Measurements from ENCODE around the gene CASK.

DNA sequence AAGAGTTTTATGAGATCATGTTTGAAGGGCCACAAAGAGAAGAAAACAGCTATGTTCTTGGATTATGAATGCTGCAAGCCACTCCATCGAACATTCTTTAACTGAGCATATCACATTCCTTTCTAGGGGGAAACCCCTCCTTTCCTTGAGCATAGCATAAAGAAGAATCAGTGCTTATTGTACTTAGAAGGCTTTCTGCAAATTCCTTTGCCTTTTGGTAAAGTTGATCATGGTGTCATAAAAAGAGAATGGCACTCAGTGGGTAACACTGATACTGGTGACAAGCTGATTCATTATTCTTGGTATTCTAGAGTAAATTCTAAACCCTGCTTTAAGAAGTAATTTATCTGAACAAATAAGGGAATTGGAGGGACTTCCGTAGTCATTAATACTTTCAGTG lies 323.1 kb downstream of the CASK start:
- TF ChIP-seq, protein P1, sequence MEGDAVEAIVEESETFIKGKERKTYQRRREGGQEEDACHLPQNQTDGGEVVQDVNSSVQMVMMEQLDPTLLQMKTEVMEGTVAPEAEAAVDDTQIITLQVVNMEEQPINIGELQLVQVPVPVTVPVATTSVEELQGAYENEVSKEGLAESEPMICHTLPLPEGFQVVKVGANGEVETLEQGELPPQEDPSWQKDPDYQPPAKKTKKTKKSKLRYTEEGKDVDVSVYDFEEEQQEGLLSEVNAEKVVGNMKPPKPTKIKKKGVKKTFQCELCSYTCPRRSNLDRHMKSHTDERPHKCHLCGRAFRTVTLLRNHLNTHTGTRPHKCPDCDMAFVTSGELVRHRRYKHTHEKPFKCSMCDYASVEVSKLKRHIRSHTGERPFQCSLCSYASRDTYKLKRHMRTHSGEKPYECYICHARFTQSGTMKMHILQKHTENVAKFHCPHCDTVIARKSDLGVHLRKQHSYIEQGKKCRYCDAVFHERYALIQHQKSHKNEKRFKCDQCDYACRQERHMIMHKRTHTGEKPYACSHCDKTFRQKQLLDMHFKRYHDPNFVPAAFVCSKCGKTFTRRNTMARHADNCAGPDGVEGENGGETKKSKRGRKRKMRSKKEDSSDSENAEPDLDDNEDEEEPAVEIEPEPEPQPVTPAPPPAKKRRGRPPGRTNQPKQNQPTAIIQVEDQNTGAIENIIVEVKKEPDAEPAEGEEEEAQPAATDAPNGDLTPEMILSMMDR (IDR thresholded peaks at IDR 0.05; ENCODE audit: low read depth, low read length, missing input control), result no peak
- no peak for TF ChIP-seq TAF1 (conservative IDR thresholded peaks at IDR 0.05)
- TF ChIP-seq, protein P2, sequence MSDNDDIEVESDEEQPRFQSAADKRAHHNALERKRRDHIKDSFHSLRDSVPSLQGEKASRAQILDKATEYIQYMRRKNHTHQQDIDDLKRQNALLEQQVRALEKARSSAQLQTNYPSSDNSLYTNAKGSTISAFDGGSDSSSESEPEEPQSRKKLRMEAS (IDR thresholded peaks at IDR 0.05), result no peak
- TF ChIP-seq, protein P3, sequence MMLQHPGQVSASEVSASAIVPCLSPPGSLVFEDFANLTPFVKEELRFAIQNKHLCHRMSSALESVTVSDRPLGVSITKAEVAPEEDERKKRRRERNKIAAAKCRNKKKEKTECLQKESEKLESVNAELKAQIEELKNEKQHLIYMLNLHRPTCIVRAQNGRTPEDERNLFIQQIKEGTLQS (IDR thresholded peaks at IDR 0.05), result no peak
- no peak for TF ChIP-seq YY1 (IDR thresholded peaks at IDR 0.05)
- TF ChIP-seq, protein P4, sequence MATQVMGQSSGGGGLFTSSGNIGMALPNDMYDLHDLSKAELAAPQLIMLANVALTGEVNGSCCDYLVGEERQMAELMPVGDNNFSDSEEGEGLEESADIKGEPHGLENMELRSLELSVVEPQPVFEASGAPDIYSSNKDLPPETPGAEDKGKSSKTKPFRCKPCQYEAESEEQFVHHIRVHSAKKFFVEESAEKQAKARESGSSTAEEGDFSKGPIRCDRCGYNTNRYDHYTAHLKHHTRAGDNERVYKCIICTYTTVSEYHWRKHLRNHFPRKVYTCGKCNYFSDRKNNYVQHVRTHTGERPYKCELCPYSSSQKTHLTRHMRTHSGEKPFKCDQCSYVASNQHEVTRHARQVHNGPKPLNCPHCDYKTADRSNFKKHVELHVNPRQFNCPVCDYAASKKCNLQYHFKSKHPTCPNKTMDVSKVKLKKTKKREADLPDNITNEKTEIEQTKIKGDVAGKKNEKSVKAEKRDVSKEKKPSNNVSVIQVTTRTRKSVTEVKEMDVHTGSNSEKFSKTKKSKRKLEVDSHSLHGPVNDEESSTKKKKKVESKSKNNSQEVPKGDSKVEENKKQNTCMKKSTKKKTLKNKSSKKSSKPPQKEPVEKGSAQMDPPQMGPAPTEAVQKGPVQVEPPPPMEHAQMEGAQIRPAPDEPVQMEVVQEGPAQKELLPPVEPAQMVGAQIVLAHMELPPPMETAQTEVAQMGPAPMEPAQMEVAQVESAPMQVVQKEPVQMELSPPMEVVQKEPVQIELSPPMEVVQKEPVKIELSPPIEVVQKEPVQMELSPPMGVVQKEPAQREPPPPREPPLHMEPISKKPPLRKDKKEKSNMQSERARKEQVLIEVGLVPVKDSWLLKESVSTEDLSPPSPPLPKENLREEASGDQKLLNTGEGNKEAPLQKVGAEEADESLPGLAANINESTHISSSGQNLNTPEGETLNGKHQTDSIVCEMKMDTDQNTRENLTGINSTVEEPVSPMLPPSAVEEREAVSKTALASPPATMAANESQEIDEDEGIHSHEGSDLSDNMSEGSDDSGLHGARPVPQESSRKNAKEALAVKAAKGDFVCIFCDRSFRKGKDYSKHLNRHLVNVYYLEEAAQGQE (IDR thresholded peaks at IDR 0.05), result no peak
- TF ChIP-seq JUND (IDR thresholded peaks at IDR 0.05), result no peak
- no peak for TF ChIP-seq RXRA (IDR thresholded peaks at IDR 0.05)
- TF ChIP-seq HNF4G (IDR thresholded peaks at IDR 0.05), result no peak
- TF ChIP-seq FOXA1 (IDR thresholded peaks at IDR 0.05), result no peak
